ENCODE measurements around the gene PDCD11. TPM values are rescaled to one million over a fixed set of nuclear protein-coding genes. Genes with fewer than 3 reads are reported as not detected.
A peak's percentile ranks its signal among the peaks of the same experiment; 100 is the strongest.

The PDCD11 gene
- total RNA-seq, 1 experiment from 2014 or later = 81.7 TPM

DNA sequence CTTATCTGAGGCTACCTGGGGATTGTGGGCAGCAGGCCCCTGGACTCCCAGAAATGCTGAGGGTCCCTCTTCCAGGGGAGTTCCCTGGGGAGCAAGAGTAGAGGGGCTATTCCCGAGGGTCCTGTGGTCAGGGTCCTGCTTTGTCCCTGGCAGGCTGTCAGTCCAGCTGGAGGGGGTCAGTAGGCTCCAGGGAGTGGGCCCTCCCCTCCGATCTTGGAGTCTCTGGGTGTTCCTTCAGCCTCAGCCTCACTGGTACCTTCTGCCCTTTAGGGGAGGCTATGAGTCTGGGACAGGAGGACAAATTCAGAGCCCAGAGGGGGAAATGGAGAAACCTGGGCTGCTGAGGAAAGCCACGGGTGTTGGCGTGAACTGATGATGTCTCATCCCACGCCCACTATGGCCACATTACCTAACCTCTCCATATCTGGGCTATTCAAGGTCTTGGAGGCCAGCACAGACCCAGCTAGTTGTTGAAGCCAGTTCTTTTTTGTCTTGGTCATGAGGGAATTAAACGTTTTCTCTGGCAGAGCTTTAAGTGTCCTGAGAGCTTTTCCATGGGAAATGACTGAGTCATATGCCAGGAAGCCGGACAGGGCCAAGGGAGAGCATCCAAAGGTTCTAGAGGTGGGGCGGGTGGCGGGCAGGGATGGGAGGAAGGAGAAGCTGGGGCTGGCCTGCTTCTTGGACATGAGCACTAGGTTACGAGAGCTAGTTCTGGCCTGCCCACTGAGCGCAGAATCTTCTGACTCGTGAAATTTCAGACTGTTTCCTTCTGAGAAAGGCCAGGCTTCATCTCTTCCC, 49.5 kb downstream of the PDCD11 start:
- peak overlapping the region; percentile 46 for H3K27ac Mint-ChIP-seq (ENCODE audit: low read depth, unreplicated experiment)
- TSS peak; percentile 65 for BruUV-seq (replicated peaks)
- TF ChIP-seq CTCF (IDR thresholded peaks at IDR 0.05; ENCODE audit: unreplicated experiment) = no peak
- peaks cover 18% of the 10 kb centered on the region for H3K4me1 Mint-ChIP-seq (ENCODE audit: insufficient read depth, unreplicated experiment)
- H3K27me3 Mint-ChIP-seq (ENCODE audit: insufficient read depth, unreplicated experiment) = no peaks in the 10 kb centered on the region
- ChIA-PET CTCF (interaction anchor here (0.6 kb wide), 2 partner anchors 11 to 1275 kb away, joined by 3 read pairs; no protein-coding TSS in a partner anchor), POLR2A (interaction anchor here (0.6 to 2.2 kb wide), 2 partner anchors 11 to 39 kb away, joined by 3 to 5 read pairs; no protein-coding TSS in a partner anchor)
- DNase-seq (ENCODE audit: unreplicated experiment) = peak; percentile 51
- intact Hi-C loops (cut with micrococcal nuclease) = loop anchor here (5.0 kb wide), 1 partner anchor 36 kb away; no protein-coding TSS in a partner anchor
- H3K36me3 Mint-ChIP-seq (ENCODE audit: insufficient read depth, unreplicated experiment) = peaks cover 80% of the 10 kb centered on the region
- H3K9me3 Mint-ChIP-seq (ENCODE audit: unreplicated experiment) = no peaks in the 10 kb centered on the region
- no peak overlapping the region for H3K4me3 Mint-ChIP-seq (ENCODE audit: unreplicated experiment)

GRCh38 chr10:103447187-103447586, 50.8 kb downstream of the PDCD11 start:
- no peak overlapping the region for H3K27ac Mint-ChIP-seq (ENCODE audit: low read depth, unreplicated experiment)
- intact Hi-C loops (cut with micrococcal nuclease) = loop anchor here (5.0 kb wide), 1 partner anchor 35 kb away; no protein-coding TSS in a partner anchor
- POLR2A ChIA-PET = interaction anchor here (2.2 kb wide), 1 partner anchor 12 kb away, joined by 5 read pairs; no protein-coding TSS in a partner anchor
- TF ChIP-seq CTCF (IDR thresholded peaks at IDR 0.05; ENCODE audit: unreplicated experiment) = no peak
- no peaks in the 10 kb centered on the region for H3K27me3 Mint-ChIP-seq (ENCODE audit: insufficient read depth, unreplicated experiment)
- peaks cover 72% of the 10 kb centered on the region for H3K36me3 Mint-ChIP-seq (ENCODE audit: insufficient read depth, unreplicated experiment)
- H3K4me1 Mint-ChIP-seq (ENCODE audit: insufficient read depth, unreplicated experiment) = peaks cover 25% of the 10 kb centered on the region
- DNase-seq (ENCODE audit: unreplicated experiment) = no peak
- no peak overlapping the region for H3K4me3 Mint-ChIP-seq (ENCODE audit: unreplicated experiment)
- no TSS peak for BruUV-seq (replicated peaks)
- CTCF ChIA-PET = no interaction called here
- no peaks in the 10 kb centered on the region for H3K9me3 Mint-ChIP-seq (ENCODE audit: unreplicated experiment)

GRCh38 chr10:103448746-103449145, 52.3 kb downstream of the PDCD11 start:
- ChIA-PET CTCF (interaction anchor here (0.6 to 0.9 kb wide), 2 partner anchors 94 to 286 kb away, joined by 3 read pairs; no protein-coding TSS in a partner anchor), POLR2A (interaction anchor here (0.7 kb wide), 1 partner anchor 15 kb away, joined by 3 read pairs; no protein-coding TSS in a partner anchor)
- no peak for TF ChIP-seq CTCF (IDR thresholded peaks at IDR 0.05; ENCODE audit: unreplicated experiment)
- H3K36me3 Mint-ChIP-seq (ENCODE audit: insufficient read depth, unreplicated experiment) = peaks cover 58% of the 10 kb centered on the region
- no peaks in the 10 kb centered on the region for H3K27me3 Mint-ChIP-seq (ENCODE audit: insufficient read depth, unreplicated experiment)
- H3K4me3 Mint-ChIP-seq (ENCODE audit: unreplicated experiment) = no peak overlapping the region
- intact Hi-C loops (cut with micrococcal nuclease) = loop anchor here (5.0 kb wide), 1 partner anchor 34 kb away; no protein-coding TSS in a partner anchor
- no TSS peak for BruUV-seq (replicated peaks)
- DNase-seq (ENCODE audit: unreplicated experiment) = peak; percentile 75
- H3K4me1 Mint-ChIP-seq (ENCODE audit: insufficient read depth, unreplicated experiment) = peaks cover 25% of the 10 kb centered on the region
- H3K9me3 Mint-ChIP-seq (ENCODE audit: unreplicated experiment) = no peaks in the 10 kb centered on the region
- H3K27ac Mint-ChIP-seq (ENCODE audit: low read depth, unreplicated experiment) = peak overlapping the region; percentile 5

All from MCF 10A (cell line).